Measurements from ENCODE around the gene CAB39L. TPM values are rescaled to one million over a fixed set of nuclear protein-coding genes. Genes with fewer than 3 reads are reported as not detected.
"Not testable (repeated sequence)": the region's sequence is repeated elsewhere in the genome, so short reads cannot be mapped to it uniquely, and the experiment has no call there.

The CAB39L gene
- total RNA-seq, 1 donor from 2014 or later, result 8.8 TPM

DNA sequence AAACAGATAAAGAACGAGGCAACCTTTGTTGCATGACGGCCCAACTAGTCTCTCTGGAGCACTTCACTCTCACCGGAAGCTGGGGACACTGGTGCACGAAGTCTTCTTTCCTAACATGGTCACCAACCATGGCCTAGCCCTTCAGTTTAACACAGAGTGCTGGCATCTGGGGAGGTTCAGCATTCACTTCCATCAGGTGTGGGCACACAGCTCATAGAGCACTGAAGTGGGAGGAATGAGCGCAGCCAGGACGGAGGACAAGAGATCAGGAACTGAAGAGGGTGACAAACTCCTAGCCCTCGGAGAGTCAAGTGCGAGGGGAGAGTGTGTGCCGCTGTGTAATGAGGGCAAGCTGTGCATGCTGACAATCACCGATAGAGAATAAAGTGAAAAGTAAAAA is 103.7 kb downstream of the CAB39L start:
- DNase-seq (ENCODE audit: low spot score, unreplicated experiment), result no peak
- Mint-ChIP-seq H3K4me3 (ENCODE audit: low read depth) (no peak overlapping the region), H3K36me3 (ENCODE audit: insufficient read depth) (peaks cover 3% of the 10 kb centered on the region), H3K27me3 (no peaks in the 10 kb centered on the region), H3K27ac (no peak overlapping the region), H3K9me3 (ENCODE audit: low read depth) (no peaks in the 10 kb centered on the region), H3K4me1 (ENCODE audit: low read depth) (peaks cover 3% of the 10 kb centered on the region)
- TF ChIP-seq, protein P1, sequence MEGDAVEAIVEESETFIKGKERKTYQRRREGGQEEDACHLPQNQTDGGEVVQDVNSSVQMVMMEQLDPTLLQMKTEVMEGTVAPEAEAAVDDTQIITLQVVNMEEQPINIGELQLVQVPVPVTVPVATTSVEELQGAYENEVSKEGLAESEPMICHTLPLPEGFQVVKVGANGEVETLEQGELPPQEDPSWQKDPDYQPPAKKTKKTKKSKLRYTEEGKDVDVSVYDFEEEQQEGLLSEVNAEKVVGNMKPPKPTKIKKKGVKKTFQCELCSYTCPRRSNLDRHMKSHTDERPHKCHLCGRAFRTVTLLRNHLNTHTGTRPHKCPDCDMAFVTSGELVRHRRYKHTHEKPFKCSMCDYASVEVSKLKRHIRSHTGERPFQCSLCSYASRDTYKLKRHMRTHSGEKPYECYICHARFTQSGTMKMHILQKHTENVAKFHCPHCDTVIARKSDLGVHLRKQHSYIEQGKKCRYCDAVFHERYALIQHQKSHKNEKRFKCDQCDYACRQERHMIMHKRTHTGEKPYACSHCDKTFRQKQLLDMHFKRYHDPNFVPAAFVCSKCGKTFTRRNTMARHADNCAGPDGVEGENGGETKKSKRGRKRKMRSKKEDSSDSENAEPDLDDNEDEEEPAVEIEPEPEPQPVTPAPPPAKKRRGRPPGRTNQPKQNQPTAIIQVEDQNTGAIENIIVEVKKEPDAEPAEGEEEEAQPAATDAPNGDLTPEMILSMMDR (IDR thresholded peaks at IDR 0.05; ENCODE audit: unreplicated experiment), result no peak

DNA sequence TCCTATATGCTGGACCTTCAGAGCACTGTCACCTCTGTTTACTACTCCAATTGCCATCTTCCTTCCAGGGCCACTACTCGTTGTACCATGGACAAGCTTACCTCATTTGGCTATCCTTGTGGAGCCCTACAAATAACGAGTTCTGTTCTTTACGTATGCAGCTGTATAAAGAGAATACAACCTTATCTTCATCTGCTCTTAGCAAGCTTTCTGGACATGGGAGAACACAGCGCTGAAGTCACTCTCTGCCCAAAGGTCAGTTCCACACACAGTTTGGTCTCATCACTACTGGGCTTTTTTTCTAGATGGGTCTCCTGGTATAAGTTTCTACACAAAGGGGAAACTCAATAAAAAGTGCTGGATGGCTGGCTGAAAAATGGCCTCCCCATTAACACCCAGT is 107.2 kb downstream of the CAB39L start:
- Mint-ChIP-seq H3K9me3 (ENCODE audit: low read depth) (no peaks in the 10 kb centered on the region), H3K4me1 (ENCODE audit: low read depth) (peaks cover 7% of the 10 kb centered on the region), H3K27me3 (peaks cover 6% of the 10 kb centered on the region), H3K27ac (no peak overlapping the region), H3K4me3 (ENCODE audit: low read depth) (no peak overlapping the region), H3K36me3 (ENCODE audit: insufficient read depth) (peaks cover 3% of the 10 kb centered on the region)
- TF ChIP-seq, protein P1 (IDR thresholded peaks at IDR 0.05; ENCODE audit: unreplicated experiment), result no peak
- DNase-seq (ENCODE audit: low spot score, unreplicated experiment), result no peak

DNA sequence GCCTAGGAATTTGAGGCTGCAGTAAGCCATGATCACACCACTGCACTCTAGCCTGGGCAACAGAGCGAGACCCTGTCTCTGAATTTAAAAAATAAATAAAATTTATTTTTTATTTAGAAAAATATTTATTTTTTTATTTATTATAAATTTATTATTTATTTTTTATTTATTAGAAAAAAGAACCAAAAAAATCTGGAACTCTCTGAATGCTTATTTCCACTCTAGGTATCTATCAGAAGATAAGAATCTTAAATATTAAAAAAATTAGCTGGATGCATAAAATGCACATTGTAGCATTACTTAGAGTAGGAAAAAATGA is 113.4 kb downstream of the CAB39L start:
- Mint-ChIP-seq H3K4me1 (ENCODE audit: low read depth) (peaks cover 7% of the 10 kb centered on the region), H3K9me3 (ENCODE audit: low read depth) (no peaks in the 10 kb centered on the region), H3K27ac (no peak overlapping the region), H3K27me3 (peaks cover 6% of the 10 kb centered on the region), H3K4me3 (ENCODE audit: low read depth) (no peak overlapping the region), H3K36me3 (ENCODE audit: insufficient read depth) (no peaks in the 10 kb centered on the region)
- TF ChIP-seq, protein P1 (IDR thresholded peaks at IDR 0.05; ENCODE audit: unreplicated experiment), result no peak
- DNase-seq (ENCODE audit: low spot score, unreplicated experiment), result no peak

DNA sequence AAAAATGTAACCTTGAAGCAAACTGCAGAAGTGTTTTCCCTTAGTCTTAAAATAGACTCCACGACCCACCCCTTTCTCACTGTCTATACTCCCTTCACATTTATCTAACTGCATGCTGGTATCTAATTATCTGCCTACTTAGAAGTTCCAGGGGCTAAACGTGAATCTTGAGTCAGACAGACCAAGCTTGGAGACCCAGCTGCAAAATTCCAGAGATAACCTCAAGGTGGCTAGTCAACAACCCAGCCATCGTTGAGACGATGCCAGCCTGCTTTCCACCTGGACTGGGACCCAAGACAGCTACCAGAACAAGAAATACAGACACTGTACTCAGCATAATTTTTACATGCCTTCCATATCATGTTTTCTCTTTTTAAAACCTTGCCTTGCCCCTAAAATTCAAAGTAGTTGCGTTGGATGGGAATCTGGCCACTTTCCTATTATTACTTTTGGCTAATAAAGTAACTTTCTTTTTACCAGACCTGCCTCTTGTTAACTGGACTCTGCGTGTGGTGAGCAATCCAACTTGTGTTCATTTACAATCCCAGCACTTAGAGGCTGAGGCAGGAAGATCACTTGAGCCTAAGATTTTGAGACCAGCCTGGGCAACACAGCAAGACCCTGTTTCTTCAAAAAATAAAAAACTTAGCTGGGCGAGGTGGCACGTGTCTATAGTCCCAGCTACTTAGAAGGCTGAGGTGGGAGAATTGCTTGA is 113.9 kb downstream of the CAB39L start:
- H3K4me3 Mint-ChIP-seq (ENCODE audit: low read depth), result no peak overlapping the region
- TF ChIP-seq, protein P1 (IDR thresholded peaks at IDR 0.05; ENCODE audit: unreplicated experiment), result no peak
- H3K9me3 Mint-ChIP-seq (ENCODE audit: low read depth), result no peaks in the 10 kb centered on the region
- peaks cover 6% of the 10 kb centered on the region for H3K4me1 Mint-ChIP-seq (ENCODE audit: low read depth)
- DNase-seq (ENCODE audit: low spot score, unreplicated experiment), result no peak
- no peak overlapping the region for H3K27ac Mint-ChIP-seq
- no peaks in the 10 kb centered on the region for H3K36me3 Mint-ChIP-seq (ENCODE audit: insufficient read depth)
- peaks cover 6% of the 10 kb centered on the region for H3K27me3 Mint-ChIP-seq

DNA sequence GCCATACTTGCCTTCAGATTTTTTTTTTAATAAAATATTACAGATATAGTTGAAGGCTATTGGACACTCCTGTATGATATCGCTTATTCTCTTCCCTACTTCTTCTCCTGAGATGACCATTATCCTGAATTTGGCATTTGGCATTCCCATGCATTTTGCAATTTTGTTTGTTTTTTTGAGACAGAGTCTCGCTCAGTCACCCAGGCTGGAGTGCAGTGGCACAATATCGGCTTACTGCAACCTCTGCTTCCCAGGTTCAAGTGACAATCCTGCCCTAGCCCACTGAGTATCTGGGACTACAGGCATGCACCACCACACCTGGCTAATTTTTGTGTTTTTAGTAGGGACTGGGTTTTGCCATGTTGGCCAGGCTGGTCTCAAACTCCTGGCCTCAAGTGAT is 116.7 kb downstream of the CAB39L start:
- H3K4me1 Mint-ChIP-seq (ENCODE audit: low read depth); H3K27me3 Mint-ChIP-seq; H3K27ac Mint-ChIP-seq; H3K4me3 Mint-ChIP-seq (ENCODE audit: low read depth); DNase-seq (ENCODE audit: low spot score, unreplicated experiment); H3K9me3 Mint-ChIP-seq (ENCODE audit: low read depth); H3K36me3 Mint-ChIP-seq (ENCODE audit: insufficient read depth): not testable (repeated sequence)

DNA sequence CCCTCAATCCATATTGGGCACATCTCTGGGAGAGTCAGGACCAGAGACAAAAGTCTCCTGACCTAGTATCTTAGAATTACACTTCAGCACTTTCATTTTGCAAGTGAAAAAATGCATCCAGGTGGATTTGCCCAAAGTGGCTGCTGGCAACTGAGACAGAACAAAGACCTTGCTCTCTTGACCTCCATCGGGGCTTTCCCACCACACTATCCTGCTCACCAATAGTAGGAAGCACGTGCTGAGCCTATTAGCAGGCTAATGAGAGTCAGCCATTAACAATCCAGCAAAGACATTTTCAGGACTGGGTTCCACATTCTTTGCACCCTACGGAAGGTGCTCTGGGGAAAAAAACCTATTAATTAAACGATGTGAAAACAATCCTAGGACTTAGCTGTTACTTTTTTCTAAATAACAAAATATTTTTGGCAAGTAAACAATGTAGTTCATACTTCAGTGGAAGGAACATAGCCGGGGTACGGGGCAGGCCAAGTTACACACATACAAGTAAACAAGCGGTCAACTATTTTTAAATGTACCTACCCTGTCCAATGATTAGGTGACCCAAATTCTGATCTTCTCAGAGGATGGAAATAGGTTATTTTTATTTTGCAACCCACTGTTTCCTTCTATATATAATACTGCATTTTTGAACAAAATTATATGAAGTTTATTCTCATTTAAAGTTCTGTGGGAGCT is 117.5 kb downstream of the CAB39L start:
- Mint-ChIP-seq H3K4me3 (ENCODE audit: low read depth) (no peak overlapping the region), H3K4me1 (ENCODE audit: low read depth) (peaks cover 1% of the 10 kb centered on the region), H3K27ac (no peak overlapping the region), H3K36me3 (ENCODE audit: insufficient read depth) (no peaks in the 10 kb centered on the region), H3K27me3 (no peaks in the 10 kb centered on the region), H3K9me3 (ENCODE audit: low read depth) (no peaks in the 10 kb centered on the region)
- DNase-seq (ENCODE audit: low spot score, unreplicated experiment), result no peak
- TF ChIP-seq, protein P1 (IDR thresholded peaks at IDR 0.05; ENCODE audit: unreplicated experiment), result no peak

All from progenitor cell of endocrine pancreas (in vitro differentiated cells).